Caco-2 (cell line): ENCODE results near the gene HFM1. TPM values are rescaled to one million over a fixed set of nuclear protein-coding genes. Genes with fewer than 3 reads are reported as not detected.

Experiments
- BruUV-seq: library from RNA; stranded (reverse); fragments of 400-500 nt; replicated peaks from 2 replicates; lab custom pipeline; 2021; lab: Mats Ljungman, UMichigan
- CTCF ChIA-PET: fragments of 300-600 bp; sonication (Branson Sonifier 250); formaldehyde crosslinking; loops from one replicate; lab custom pipeline; 2022; ENCODE audit warnings: antibody characterized with exemption; lab: Charles Lee
- POLR2A ChIA-PET: fragments of 300-600 bp; sonication (Branson Sonifier 250); formaldehyde crosslinking; loops from one replicate; lab custom pipeline; 2022; ENCODE audit warnings: antibody characterized with exemption; lab: Charles Lee
- DNase-seq, 2 experiments: peaks; one replicate each; pipeline versions ENCODE4 v3.0.0 to v3.0.0-alpha.2; 2020 to 2022
- H3K27me3 ChIP-seq: replicated peaks from 2 replicates; pipeline ENCODE4 v1.6.0; 2011; ENCODE audit warnings: low read length; ENCODE audit not compliant: control insufficient read depth, insufficient read depth
- H3K36me3 ChIP-seq: 2 replicates; pipeline ENCODE4 v1.5.1; 2011; ENCODE audit warnings: low read length; ENCODE audit not compliant: control insufficient read depth, insufficient read depth
- H3K4me1 ChIP-seq: fragments of 250-450 bp; sonication (Bioruptor Pico); 2 replicates; pipeline ENCODE4 v1.5.1; 2020; ENCODE audit warnings: mild to moderate bottlenecking
- H3K4me3 ChIP-seq: 2 replicates; pipeline ENCODE4 v1.5.1; 2011; ENCODE audit warnings: low read depth, mild to moderate bottlenecking, control low read depth, low read length
- H3K9me3 ChIP-seq: fragments of 250-450 bp; sonication (Bioruptor Pico); 2 replicates; pipeline ENCODE4 v1.5.1; 2020; ENCODE audit warnings: mild to moderate bottlenecking, moderate library complexity
- H3K27ac Mint-ChIP-seq: one replicate; pipeline ENCODE4 v1.8.0; 2022; ENCODE audit warnings: mixed read lengths; ENCODE audit not compliant: unreplicated experiment
- H3K27me3 Mint-ChIP-seq: one replicate; pipeline ENCODE4 v1.8.0; 2022; ENCODE audit warnings: mixed read lengths; ENCODE audit not compliant: insufficient read depth, unreplicated experiment
- H3K36me3 Mint-ChIP-seq: one replicate; pipeline ENCODE4 v1.8.0; 2022; ENCODE audit warnings: mild to moderate bottlenecking, mixed read lengths; ENCODE audit not compliant: insufficient read depth, unreplicated experiment
- H3K4me1 Mint-ChIP-seq: one replicate; pipeline ENCODE4 v1.8.0; 2022; ENCODE audit warnings: low read depth, mixed read lengths; ENCODE audit not compliant: unreplicated experiment
- H3K4me3 Mint-ChIP-seq: one replicate; pipeline ENCODE4 v1.8.0; 2022; ENCODE audit warnings: mild to moderate bottlenecking, moderate library complexity, mixed read lengths; ENCODE audit not compliant: unreplicated experiment
- H3K9me3 Mint-ChIP-seq: one replicate; pipeline ENCODE4 v1.8.0; 2022; ENCODE audit warnings: mixed read lengths; ENCODE audit not compliant: unreplicated experiment
- intact Hi-C: fragments of 100-400 bp; cut with micrococcal nuclease; formaldehyde crosslinking; loops from one replicate; pipeline ENCODE4 v1.10.0; 2022; ENCODE audit not compliant: unreplicated experiment
- total RNA-seq: library from RNA; stranded (reverse); gene quantifications from 2 replicates; pipeline ENCODE4 v1.2.3, GENCODE V29; 2022
- TF ChIP-seq, protein P1 (sequence below), 2 experiments: fragments of 200-600 bp in 1 of 2; IDR thresholded peaks; 1 replicate in 1 of 2; 2 replicates in 1 of 2; pipeline versions ENCODE4 v1.5.1 to v1.8.0; 2011 to 2022; ENCODE audit warnings: antibody characterized with exemption in 1 of 2, control low read depth in 1 of 2, inconsistent platforms in 1 of 2, low read depth in 1 of 2, low read length in 1 of 2, mild to moderate bottlenecking in 1 of 2, moderate library complexity in 1 of 2; ENCODE audit not compliant: insufficient read depth in 1 of 2, severe bottlenecking in 1 of 2, unreplicated experiment in 1 of 2

The HFM1 gene
- total RNA-seq, 1 experiment from 2014 or later: 0.48 TPM

DNA sequence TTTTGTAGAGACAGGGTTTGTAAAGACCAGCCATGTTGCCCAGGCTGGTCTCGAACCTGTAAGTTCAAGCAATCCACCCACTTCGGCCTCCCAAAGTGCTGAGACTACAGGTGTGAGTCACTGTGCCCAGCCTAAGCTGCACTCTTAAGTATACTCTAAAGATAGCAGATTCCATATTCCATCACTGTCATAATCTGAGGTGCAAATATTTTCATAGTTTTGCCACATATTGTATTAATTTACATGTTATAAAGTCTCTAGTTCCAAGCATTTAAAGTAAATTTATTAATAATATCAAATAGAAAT, 121.3 kb downstream of the HFM1 start:
- DNase-seq: no peak
- no peak overlapping the region for H3K4me3 Mint-ChIP-seq
- H3K9me3 Mint-ChIP-seq: no peaks in the 10 kb centered on the region
- TF ChIP-seq, protein P1, sequence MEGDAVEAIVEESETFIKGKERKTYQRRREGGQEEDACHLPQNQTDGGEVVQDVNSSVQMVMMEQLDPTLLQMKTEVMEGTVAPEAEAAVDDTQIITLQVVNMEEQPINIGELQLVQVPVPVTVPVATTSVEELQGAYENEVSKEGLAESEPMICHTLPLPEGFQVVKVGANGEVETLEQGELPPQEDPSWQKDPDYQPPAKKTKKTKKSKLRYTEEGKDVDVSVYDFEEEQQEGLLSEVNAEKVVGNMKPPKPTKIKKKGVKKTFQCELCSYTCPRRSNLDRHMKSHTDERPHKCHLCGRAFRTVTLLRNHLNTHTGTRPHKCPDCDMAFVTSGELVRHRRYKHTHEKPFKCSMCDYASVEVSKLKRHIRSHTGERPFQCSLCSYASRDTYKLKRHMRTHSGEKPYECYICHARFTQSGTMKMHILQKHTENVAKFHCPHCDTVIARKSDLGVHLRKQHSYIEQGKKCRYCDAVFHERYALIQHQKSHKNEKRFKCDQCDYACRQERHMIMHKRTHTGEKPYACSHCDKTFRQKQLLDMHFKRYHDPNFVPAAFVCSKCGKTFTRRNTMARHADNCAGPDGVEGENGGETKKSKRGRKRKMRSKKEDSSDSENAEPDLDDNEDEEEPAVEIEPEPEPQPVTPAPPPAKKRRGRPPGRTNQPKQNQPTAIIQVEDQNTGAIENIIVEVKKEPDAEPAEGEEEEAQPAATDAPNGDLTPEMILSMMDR (IDR thresholded peaks at IDR 0.05; ENCODE audit: insufficient read depth in 1 of 2, low read depth in 1 of 2, low read length in 1 of 2, severe bottlenecking in 1 of 2, unreplicated experiment in 1 of 2): no peak
- H3K36me3 Mint-ChIP-seq: no peaks in the 10 kb centered on the region
- BruUV-seq: no TSS peak
- no peaks in the 10 kb centered on the region for H3K4me1 ChIP-seq
- H3K27me3 ChIP-seq: no peaks in the 10 kb centered on the region
- H3K9me3 ChIP-seq: no peaks in the 10 kb centered on the region
- no peaks in the 10 kb centered on the region for H3K27me3 Mint-ChIP-seq
- H3K4me3 ChIP-seq: no peak overlapping the region
- CTCF ChIA-PET: no interaction called here
- H3K4me1 Mint-ChIP-seq: no peaks in the 10 kb centered on the region
- intact Hi-C loops: loop anchor here (2.0 to 5.0 kb wide), 2 partner anchors 217 to 644 kb away; partner anchors contain the start of gene CDC7
- POLR2A ChIA-PET: no interaction called here
- H3K36me3 ChIP-seq: no peaks in the 10 kb centered on the region
- no peak overlapping the region for H3K27ac Mint-ChIP-seq

DNA sequence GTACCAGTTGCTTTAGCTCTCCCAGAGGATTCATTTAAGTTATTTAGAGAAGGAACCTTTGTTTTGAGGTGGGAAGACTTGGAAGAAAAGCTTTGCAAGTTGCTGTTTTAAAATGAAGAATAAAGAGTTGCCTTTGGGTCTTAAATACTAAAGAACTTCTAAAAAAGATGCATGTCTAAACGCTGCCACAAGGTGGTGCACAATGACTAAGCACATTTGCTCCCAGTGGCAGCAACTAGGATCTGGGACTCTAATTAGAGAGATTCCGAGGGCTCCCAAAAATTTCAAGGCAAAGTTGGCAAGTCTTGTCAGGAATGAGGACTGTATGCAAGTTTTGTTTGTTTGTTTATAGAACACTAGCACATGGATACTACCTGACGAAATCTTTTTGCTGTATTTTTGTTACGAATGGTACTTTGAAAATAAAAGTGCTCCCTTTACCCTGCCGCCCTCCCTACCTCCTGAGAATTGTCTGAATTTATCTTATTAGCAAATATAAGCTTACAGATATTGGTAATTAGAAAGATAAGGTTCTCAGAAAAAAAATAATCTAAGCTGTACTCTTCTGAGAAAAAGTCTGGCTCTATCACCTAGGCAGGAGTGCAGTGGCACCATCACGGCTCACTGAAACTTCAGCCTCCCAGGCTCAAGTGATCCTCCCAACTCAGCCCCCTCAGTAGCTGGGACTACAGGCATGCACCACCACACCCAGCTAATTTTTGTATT, 121.8 kb downstream of the HFM1 start:
- CTCF ChIA-PET: no interaction called here
- no peak overlapping the region for H3K4me3 ChIP-seq
- H3K9me3 Mint-ChIP-seq: no peaks in the 10 kb centered on the region
- H3K27me3 ChIP-seq: no peaks in the 10 kb centered on the region
- H3K9me3 ChIP-seq: no peaks in the 10 kb centered on the region
- no peaks in the 10 kb centered on the region for H3K36me3 ChIP-seq
- H3K27me3 Mint-ChIP-seq: no peaks in the 10 kb centered on the region
- H3K4me1 Mint-ChIP-seq: no peaks in the 10 kb centered on the region
- H3K4me1 ChIP-seq: no peaks in the 10 kb centered on the region
- intact Hi-C loops: loop anchor here (1.0 to 5.0 kb wide), 3 partner anchors 119 to 644 kb away; partner anchors contain the start of gene CDC7
- no peak overlapping the region for H3K27ac Mint-ChIP-seq
- no peaks in the 10 kb centered on the region for H3K36me3 Mint-ChIP-seq
- peak; percentile 41 to 53 for DNase-seq
- BruUV-seq: no TSS peak
- POLR2A ChIA-PET: no interaction called here
- H3K4me3 Mint-ChIP-seq: no peak overlapping the region
- TF ChIP-seq, protein P1 (IDR thresholded peaks at IDR 0.05; ENCODE audit: insufficient read depth in 1 of 2, low read depth in 1 of 2, low read length in 1 of 2, severe bottlenecking in 1 of 2, unreplicated experiment in 1 of 2): peak; percentile 57 to 63

DNA sequence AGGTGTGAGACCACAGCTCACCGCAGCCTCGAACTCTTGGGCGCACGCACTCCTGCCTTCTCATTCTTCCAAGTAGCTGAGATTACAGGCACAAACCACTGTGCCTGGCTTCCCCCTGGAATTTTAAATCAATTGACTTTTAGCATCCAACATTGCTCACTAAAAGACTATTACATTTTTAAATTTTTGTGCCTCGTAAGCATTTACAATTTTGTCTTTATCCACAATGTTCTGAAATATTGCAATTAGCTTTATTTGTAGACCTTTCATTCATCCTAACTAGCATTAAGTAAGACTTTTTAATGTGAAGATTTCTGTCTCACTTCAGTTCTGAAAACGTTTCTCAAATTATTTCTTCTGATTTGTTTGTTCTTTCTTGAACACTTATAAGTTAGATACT, 122.9 kb downstream of the HFM1 start:
- Histone ChIP-seq H3K27me3 (no peaks in the 10 kb centered on the region), H3K4me3 (no peak overlapping the region), H3K36me3 (no peaks in the 10 kb centered on the region), H3K4me1 (no peaks in the 10 kb centered on the region), H3K9me3 (no peaks in the 10 kb centered on the region)
- H3K4me1 Mint-ChIP-seq: no peaks in the 10 kb centered on the region
- BruUV-seq: no TSS peak
- TF ChIP-seq, protein P1 (IDR thresholded peaks at IDR 0.05; ENCODE audit: insufficient read depth in 1 of 2, low read depth in 1 of 2, low read length in 1 of 2, severe bottlenecking in 1 of 2, unreplicated experiment in 1 of 2): no peak
- DNase-seq: no peak
- ChIA-PET POLR2A (no interaction called here), CTCF (no interaction called here)
- no peaks in the 10 kb centered on the region for H3K9me3 Mint-ChIP-seq
- no peaks in the 10 kb centered on the region for H3K27me3 Mint-ChIP-seq
- no peaks in the 10 kb centered on the region for H3K36me3 Mint-ChIP-seq
- H3K4me3 Mint-ChIP-seq: no peak overlapping the region
- intact Hi-C loops: loop anchor here (1.0 to 5.0 kb wide), 3 partner anchors 121 to 646 kb away; partner anchors contain the start of gene CDC7
- H3K27ac Mint-ChIP-seq: no peak overlapping the region
